GM21528 (cell line): ENCODE results near the gene TSPAN31.
A peak's percentile ranks its signal among the peaks of the same experiment; 100 is the strongest.
"Not testable (repeated sequence)": the region's sequence is repeated elsewhere in the genome, so short reads cannot be mapped to it uniquely, and the experiment has no call there.

Experiments
- ATAC-seq: cut with Tn5 transposase; IDR thresholded peaks from one replicate; pipeline ENCODE4 v1.9.1; 2021; ENCODE audit warnings: mild to moderate bottlenecking, moderate library complexity; ENCODE audit not compliant: unreplicated experiment, low FRiP score

Gene TSPAN31

DNA sequence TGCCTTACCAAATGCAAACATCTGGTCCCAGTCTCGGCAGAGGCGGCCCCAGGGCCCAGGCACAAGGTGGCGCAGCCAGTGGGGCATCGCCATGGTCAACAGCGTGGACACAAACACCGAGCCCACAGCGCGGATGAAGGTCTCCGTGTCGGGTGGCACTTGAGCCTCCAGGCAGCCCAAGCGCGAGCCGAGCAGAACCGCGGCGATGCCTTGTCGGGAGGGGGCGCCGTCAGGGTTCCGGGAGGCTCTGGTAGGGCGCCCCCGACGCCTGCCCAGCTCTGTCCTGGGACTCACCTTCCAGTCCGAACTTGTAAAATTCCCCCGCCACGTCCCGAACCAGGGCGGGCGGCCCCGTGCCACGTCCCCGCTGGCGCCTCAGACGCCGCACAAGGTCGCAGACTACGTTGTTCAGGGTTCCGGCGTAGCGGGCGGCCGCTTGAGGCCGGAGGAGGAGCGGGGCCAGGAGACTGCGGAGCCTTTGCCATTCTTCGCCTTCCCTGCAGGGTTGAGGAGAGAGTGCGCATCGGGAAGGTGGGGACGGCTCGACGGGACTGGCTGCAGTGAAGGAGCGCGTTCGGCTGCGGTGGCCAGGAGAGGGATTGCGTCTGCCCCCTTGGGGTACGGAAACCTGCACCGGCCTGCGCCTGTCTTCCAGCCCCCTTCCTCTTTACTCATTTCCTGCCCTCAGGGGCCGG is 20.3 kb downstream of the TSPAN31 start:
- peak; percentile 45 for ATAC-seq

DNA sequence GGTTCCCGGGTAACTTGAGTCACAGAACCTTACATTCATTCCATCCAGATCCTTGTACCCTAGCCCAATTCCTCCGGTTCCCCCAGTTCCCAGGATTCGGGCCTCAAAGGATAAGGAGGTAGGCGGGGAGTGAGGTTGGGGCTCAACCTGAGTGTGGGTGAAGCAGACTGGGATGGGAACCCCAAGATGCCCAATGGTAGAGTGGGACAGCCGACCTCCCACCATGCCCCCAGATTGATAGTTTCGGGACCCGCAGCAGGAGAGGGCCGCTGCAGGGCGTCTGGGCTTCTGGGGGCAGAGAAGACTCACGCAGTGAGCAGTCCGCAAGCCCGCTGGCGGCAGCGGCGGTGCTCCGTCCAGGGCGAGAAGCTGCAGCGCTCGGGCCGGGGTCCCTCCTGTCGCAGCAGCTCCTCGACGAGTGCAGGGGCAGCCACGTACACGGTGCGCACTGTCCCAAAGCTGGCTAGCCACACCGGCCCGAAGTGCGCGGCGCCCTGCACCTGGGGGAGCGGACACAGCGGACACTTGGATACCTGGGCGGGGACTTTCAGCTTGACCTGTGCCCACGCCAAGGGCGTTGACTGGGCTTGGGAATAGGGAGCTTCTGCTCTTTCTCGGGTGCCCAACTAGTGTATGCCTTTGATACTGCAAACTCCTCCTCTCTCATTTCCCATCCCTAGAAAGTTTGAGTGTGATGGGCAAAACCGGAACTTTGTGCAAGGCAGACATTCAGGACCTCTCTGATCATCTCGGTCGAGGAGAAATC is 21.0 kb downstream of the TSPAN31 start:
- ATAC-seq, result no peak

DNA sequence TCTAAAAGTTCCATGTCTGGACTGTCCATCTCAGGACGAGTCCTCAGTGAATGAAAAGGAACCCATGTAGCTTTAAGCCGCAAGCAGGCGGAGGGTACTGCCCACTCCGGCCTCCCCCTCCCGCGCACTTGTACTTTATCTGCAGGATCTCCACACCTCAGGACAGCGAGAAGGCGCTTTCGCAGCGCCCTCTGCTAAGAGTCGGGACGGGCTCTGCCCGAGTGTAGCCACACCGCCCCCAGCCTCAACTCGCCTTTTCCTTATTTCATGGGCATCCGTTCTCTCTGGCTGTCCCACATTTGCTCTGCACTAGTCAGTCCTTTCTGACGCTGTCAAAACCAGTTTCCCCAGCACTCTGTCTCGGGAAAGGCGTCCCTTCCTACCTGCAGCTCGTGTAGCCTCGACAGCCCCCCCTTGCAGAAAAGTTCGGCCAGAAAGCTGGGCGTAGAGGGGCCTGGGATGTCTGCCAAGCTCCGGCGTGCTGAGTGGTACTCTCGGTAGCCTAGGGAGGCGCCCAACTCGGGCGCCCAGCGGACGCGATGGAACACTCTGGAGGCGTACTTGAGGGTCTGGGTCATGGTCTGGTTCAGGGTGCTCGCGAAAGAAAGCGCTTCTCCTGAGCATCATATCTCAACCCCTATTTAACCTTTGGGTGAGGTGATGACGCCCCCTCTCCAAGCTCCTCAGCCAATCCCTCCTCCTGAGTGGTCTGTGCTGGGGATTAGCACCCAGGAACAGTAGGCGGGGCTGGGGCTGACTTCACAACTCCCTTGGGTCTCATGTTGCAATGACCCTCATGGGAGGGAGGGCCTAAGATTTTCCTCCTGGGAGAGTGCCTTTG is 21.8 kb downstream of the TSPAN31 start, which contains the start of gene CYP27B1:
CYP27B1 (minus strand) TSS at position 615 of the 841 bp plus-strand sequence; CDS start at position 578, 37 bp downstream.
- ATAC-seq, result no peak

DNA sequence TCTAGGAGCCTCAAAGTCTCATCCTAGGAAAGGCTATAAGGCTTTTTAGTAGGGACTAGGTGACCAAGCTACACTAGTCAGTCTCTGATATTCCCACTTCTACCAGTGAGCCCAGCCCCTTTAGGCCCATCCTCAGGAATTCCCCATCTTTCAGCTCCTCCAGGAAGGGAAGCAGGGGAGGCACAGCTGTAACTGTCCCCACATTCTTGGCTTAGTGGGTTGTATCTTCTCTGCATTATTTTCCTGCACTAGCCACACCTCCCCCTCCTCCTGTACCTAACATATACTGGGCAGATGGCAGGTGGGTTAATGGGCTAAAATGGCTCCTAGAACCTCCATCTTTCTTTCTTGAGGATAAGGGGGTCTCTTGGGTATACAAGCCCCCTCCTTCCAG is 22.5 kb downstream of the TSPAN31 start:
- no peak for ATAC-seq

DNA sequence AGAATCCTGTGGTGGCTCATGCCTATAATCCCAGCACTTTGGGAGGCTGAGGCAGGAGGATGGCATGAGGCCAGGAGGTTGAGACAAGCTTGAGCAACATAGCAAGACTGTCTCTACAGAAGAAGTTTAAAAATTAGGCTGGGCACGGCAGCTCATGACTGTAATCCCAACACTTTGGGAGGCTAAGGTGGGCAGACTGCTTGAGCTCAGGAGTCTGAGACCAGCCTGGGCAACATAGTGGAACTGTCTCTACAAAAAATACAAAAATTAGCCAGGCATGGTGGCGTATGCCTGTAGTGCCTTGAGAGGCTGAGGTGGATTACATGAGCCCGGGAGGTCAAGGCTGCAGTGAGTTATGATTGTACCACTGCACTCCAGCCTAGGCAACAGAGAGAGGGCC is 23.0 kb downstream of the TSPAN31 start:
- ATAC-seq, result no peak

DNA sequence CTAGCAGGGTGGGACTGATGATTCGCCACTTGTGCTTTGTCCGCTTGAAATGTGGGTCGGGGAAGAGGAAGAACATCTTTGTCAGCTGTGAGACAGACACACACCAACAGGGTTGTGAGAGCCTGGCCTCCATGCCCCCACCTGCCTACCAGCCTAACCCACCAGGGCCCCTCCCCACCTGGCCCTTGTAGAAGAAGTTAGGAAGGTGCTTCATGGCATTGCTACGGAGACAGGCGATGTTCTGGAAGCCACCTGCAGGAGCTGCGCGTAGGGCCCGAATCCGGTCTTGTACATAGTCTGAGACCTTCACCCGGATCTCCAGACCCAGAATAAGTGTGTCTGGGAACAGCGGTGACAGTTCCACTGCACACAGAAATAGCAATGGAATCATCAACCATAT is 24.8 kb downstream of the TSPAN31 start:
- ATAC-seq, result no peak

DNA sequence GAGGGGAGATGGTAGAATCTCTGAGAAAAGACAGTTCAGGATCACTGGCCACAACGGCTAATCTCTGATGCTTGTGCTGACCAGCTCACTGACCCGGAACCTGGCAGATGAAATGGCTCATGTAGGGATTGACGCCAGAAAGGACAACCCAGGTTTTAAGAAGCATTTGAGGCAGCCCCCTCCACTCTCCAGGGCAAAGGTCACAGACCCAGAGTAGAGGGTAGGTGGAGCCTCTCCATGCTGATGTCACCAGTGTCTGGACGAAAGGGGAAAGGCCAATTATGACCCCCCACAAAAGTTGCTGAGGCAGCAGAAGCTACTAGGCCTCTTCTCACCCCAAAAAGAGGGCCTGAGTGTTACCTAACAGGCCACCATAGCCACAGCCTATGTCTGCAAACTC is 25.9 kb downstream of the TSPAN31 start:
- no peak for ATAC-seq

DNA sequence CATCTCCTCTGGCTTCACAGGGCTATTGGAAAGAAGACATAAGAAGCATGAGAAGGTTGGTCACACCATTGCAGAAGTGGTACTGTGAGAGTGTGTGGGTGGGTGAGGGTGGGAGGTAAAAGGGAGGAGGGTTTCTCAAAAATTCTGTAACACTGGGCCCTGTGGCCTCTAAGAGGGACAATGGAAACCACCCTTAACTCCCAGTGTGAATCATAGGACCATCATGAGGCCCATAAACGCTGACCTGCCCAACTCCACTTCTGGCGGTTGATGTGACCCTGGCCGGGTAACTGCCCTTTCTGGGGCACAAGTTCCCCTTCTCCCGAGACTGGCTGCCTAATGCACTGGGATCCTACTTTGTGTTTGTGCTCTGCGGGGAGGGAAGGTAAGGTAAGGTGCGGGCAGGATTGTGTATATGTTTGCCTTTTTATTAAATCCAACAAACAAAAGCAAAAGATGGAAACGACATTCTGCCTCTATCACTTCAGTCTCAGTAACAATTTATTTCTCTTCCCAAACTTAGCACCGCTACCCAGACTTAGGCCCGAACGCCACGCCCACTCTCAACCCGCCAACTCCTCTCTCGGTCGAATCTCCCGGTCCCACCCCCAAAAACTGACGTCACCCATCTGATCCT is 26.5 kb downstream of the TSPAN31 start:
- peak; percentile 73 for ATAC-seq

DNA sequence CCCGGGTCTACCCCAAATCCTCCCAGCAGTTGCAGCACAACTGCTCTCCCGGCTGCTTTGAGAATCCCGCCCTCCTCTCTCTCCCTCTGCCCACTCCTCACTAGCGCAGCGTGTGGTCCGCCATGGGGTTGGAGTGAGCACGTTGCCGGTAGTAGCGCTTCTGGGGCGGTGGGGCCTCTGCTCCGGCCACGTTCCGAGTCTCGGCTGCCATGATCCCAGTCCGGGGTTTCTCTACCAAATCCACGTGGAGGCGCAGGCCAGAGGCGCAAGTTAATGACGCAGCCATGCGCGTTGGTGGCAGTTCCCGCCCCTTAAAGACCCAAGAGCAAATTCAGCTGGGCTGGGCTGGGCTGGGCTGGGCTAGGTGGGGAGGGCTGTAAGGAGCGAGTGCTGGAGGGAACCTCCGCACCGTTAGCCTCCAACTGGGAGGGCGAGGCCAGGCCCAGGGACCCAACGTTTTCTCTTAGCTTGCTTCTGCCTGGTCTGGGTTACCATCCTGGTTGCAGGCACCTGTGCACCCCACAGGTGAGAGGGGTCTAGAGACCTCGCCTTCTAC is 27.1 kb downstream of the TSPAN31 start, which contains the start of gene METTL1:
METTL1 (minus strand) TSS at position 233 of the 556 bp plus-strand sequence; CDS start at position 211, 22 bp downstream.
- peak; percentile 77 for ATAC-seq

DNA sequence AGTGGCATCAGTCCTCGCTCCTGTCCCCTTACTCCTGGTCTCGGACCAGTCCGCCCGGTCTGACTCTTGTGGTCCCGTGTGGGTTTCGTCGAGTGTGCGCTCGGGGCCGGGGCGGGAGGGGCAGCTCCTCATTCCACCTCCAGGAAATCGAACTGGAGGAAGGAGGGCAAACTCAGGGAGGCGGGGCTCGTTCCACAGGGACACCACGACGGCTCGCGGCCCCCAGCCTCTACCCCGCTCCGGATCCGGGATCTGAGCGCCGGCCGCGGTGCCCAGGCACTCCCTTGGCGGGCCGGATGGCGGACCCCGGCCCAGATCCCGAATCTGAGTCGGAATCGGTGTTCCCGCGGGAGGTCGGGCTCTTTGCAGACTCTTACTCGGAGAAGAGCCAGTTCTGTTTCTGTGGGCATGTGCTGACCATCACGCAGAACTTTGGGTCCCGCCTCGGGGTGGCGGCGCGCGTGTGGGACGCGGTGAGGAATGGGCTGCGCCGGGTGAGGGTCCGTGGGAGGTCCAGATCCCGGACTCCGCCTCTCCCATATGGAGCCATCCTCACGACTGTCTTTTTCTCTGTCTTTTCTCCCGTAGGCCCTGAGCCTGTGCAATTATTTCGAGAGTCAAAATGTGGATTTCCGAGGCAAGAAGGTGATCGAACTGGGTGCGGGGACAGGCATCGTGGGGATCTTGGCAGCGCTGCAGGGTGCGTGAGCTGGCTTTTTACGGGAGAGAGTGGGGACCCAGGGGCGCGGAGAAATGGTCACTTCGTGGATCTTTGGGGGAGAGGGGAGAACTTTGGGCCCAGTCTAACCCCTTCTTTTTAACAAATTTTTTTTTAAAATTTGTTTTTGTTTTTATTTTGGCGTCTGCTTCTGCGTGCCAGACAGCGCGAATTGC is 27.8 kb downstream of the TSPAN31 start, which contains the start of gene EEF1AKMT3:
EEF1AKMT3 (plus strand) TSS at position 186 of the 894 bp plus-strand sequence; CDS start at position 297, 111 bp downstream.
- peak; percentile 24 for ATAC-seq

DNA sequence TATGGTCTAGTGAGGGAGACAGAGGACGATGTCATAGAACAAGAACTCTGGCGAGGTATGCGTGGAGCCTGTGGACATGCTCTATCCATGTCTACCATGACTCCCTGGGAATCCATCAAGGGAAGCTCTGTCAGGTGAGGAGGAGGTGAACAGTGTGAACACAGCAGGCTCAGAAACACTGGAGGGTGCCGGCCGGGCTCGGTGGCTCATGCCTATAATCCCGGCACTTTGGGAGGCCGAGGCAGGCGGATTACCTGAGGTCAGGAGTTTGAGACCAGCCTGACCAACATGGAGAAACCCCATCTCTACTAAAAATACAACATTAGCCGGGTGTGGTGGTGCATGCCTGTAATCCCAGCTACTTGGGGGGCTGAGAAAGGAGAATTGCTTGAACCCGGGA is 29.8 kb downstream of the TSPAN31 start:
- not testable (repeated sequence) for ATAC-seq

DNA sequence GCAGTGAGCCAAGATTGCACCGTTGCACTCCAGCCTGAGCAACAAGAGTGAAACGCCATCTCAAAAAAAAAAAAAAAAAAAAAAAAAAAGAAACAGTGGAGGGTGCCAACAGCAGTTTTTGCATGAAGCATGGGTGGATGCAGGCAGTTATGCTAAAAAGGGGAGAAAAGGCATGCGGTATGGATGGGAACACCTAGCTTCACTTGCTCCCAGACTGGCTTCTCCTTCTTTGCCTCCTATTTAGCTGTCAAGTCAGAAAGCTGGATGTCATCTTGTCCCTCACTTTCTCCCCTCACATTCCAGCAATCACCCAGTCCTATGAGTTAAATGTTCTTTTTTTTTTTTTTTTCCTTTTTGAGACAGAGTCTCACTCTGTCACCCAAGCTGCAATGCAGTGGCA is 30.2 kb downstream of the TSPAN31 start:
- ATAC-seq, result no peak

DNA sequence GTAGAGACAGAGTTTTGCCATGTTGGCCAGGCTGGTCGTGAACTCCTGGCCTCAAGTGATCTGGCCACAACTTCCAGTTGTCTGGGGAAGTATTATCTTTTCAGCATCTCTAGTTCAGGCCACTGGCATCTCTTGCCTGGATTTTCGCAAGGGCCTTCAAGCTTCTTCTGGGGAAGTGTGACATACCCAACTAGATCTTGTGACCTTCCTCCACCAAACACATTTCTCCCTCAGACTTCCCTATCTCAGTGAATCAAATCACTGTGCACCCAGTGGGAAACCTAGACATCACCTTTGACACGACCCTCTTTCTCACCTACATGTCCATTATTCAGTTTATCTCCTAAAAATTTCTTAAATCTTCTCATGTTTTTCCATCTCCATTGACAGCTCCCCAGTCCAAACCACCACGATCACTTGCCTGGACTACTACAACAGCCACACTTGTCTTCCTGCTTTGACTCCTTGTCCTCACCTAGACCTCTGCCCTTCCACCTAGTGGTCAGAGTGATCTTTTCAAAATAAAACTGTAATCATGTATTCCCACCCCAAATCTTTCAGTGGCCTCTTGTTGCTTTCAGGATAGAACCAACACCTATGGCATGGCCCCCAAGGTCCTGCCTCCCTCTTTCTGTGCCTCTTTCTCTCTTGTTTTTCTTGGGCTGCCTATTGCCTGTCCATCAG is 30.9 kb downstream of the TSPAN31 start:
- ATAC-seq, result no peak

DNA sequence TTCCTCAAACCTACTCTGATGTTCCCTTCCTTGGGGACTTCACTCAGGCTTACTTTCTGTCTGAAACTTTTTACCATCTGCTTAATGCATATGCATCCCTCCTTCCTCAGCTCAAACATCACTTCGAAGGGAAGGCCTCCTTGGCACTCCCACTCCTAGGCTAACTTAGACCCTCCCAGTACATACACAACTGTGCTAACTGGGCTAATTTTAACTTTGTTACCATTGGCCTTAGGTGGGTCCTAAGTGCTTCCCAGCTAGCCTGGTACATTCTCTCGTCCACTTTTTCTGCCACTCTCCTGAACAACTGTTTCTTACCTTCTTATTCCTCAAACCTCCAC is 31.4 kb downstream of the TSPAN31 start:
- ATAC-seq, result no peak

DNA sequence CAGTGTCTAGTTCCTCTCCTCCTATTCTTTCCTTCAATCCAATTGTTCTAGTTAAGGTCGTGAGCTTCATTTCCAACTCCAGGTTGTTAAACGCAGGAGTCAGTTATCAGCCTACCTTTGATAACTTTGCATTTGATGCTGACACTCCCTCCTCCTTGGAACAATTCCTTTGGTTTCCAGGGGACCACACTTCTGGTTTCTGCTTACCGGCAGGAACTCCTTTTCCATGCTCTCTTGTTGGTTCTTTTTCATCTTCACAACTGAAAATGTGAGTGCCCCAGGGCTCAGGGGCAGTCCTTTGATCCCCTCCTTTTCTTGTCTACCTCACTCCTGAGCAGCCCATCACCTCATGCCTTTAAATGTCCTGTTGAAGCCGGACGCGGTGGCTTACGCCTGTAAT is 32.5 kb downstream of the TSPAN31 start:
- no peak for ATAC-seq

DNA sequence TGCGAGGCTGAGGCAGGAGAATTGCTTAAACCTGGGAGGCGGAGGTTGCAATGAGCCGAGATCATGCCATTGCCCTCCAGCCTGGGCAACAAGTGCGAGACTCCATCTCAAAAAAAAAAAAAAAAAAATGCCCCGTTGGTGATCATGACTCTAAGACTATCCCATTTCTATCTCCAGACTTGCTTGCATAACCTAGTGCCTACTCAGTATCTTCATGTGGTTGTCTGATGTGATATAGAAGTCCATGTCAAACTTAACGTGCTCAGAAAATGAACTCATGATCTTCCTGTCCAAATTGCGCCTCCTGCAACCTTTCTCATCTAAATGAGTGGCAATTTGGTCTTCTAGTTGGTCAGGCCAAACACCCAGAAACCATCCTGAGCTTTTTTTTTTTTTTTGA is 33.1 kb downstream of the TSPAN31 start:
- ATAC-seq, result no peak

DNA sequence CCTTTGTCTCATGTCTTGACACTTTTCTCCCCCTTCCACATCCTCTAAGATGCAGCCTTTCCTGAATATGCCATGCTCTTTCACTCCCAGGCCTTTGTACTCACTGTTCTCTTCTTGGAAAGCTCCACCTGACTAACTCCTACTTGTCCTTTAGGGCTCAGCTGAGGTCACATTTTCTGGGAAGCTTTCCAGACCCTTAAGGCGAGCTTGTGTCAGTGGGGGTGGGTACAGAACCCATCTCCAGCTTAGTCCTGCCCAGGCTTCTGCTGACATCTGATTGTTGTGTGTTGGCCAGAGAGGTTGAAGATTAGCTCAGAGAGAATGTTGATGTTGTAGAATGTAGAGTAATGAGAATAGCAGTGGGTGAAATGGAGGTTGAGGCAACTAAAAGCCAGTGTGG is 34.9 kb downstream of the TSPAN31 start:
- no peak for ATAC-seq

DNA sequence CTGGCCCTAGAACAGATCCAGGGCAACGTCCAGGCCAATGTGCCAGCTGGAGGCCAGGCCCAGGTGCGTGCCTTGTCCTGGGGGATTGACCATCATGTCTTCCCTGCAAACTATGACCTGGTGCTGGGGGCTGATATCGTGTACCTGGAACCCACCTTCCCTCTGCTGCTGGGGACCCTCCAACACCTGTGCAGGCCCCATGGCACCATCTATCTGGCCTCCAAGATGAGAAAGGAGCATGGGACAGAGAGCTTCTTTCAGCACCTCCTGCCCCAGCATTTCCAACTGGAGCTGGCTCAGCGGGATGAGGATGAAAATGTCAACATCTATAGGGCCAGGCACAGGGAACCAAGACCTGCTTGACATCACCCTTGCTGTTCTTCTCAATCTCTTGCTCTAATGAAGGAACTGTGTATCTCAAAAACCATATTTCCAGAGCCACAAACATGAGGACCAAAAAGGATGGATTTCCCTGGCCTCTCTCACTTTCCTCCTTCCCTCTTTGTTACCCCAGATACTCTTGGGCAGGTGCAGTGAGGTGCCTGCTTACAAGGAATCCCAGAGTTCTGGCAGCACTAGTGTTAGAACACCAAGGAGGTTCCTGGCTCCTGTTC is 35.6 kb downstream of the TSPAN31 start:
- ATAC-seq, result no peak
